Daoy (cell line): ENCODE measurements around the gene IL1F10. TPM values are rescaled to one million over a fixed set of nuclear protein-coding genes. Genes with fewer than 3 reads are reported as not detected.

Experiments used
- DNase-seq: peaks from one replicate; pipeline ENCODE4 v3.0.0-alpha.2; 2015; ENCODE audit warnings: low read depth
- total RNA-seq: library from RNA; depleted of rRNA; stranded (reverse); fragments of >200 nt; shearing (Covaris generic); gene quantifications from 2 replicates; pipeline ENCODE4 v1.2.3, GENCODE V29; 2014; rRNA removed

Gene IL1F10
- total RNA-seq, 1 experiment from 2014 or later, result not detected

- DNase-seq, result no peak
Measured at GRCh38 chr2:113112441-113112840, 44.7 kb downstream of the IL1F10 start.

- no peak for DNase-seq
Measured at GRCh38 chr2:113112871-113113270, 45.1 kb downstream of the IL1F10 start.

- no peak for DNase-seq
Measured at GRCh38 chr2:113113807-113114206, 46.0 kb downstream of the IL1F10 start.

GRCh38 chr2:113114224-113114945 lies 46.6 kb downstream of the IL1F10 start:
- DNase-seq, result no peak

- no peak for DNase-seq
Measured at GRCh38 chr2:113114996-113115395, 47.2 kb downstream of the IL1F10 start.

- peak; percentile 51 for DNase-seq
Measured at GRCh38 chr2:113116100-113116958, 48.6 kb downstream of the IL1F10 start.

- peak; percentile 92 for DNase-seq
Measured at GRCh38 chr2:113117541-113118262, 49.9 kb downstream of the IL1F10 start.

GRCh38 chr2:113118263-113118657 lies 50.5 kb downstream of the IL1F10 start:
- DNase-seq, result no peak

- DNase-seq, result no peak
Measured at GRCh38 chr2:113119111-113119510, 51.3 kb downstream of the IL1F10 start.

GRCh38 chr2:113120861-113121260 lies 53.1 kb downstream of the IL1F10 start:
- no peak for DNase-seq

- no peak for DNase-seq
Measured at GRCh38 chr2:113122364-113122763, 54.6 kb downstream of the IL1F10 start.

- DNase-seq, result no peak
Measured at GRCh38 chr2:113123726-113124125, 56.0 kb downstream of the IL1F10 start.

- DNase-seq, result peak; percentile 40
Measured at GRCh38 chr2:113124181-113124961, 56.6 kb downstream of the IL1F10 start.

Other genes starting within 250 kb of the IL1F10 start
- gene IL1B, start 231.2 kb upstream of the IL1F10 start, total RNA-seq, result 12.4 and 13.5 TPM in 2 replicates
- not detected in 2 replicates for gene IL37, start 156.8 kb upstream of the IL1F10 start, total RNA-seq
- gene IL36G, start 90.0 kb upstream of the IL1F10 start, total RNA-seq, result 0.80 TPM in 1 of 2 replicates, not detected in the other
- not detected in 2 replicates for gene IL36A, start 62.5 kb upstream of the IL1F10 start, total RNA-seq
- gene IL36B, start 15.1 kb upstream of the IL1F10 start, total RNA-seq, result not detected in 2 replicates
- not detected in 2 replicates for gene IL36RN, start 8.8 kb upstream of the IL1F10 start, total RNA-seq
- not detected in 2 replicates for gene IL1RN, start 59.6 kb downstream of the IL1F10 start, total RNA-seq
- gene PSD4, start 106.0 kb downstream of the IL1F10 start, total RNA-seq, result 7.5 and 13.3 TPM in 2 replicates
- gene PAX8, start 211.0 kb downstream of the IL1F10 start, total RNA-seq, result 0.17 and 0.57 TPM in 2 replicates